ENCODE results near the gene ZNF74.

DNA sequence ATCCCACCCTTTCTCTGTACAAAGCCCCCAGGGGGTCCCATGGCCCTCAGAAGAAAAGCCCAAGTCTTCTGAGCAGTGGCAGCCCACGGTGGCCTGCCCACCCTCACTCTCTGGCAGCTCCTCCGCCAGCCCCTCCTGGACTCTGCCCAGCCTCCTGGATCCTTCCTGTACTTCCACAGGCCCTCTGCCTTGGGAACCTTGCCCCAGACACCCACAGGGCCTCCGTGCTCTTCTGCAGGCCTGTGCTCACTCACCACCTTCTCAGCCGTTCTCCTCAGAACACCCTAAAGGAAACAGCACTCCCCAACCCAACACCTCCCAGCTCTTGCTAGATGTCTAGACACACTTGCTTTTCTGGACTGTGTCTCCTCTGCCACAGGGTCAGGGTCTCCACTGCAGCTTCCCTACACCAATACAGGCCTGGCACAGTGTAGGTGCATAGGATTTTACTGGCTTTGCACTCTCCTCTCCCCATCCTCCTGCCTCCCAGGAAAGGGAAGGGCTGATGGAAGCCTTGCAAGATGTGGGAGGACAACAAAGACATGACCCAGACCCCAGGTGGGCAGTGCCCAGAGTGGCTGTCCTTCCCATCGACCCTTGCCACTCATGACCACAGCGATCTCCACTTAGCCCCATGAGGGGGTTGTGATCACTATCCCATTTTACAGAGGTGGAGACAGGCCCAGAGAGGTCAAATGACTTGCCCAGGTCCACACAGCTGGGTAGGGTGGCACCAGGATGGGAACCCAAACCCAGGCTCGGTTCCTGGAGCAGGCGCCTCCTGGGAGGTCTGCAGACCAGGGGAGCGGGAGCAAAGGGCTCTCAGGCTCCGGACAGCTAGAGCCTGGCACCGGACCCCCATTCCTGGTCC, 41.7 kb downstream of the ZNF74 start:
- TF ChIP-seq, protein P1, sequence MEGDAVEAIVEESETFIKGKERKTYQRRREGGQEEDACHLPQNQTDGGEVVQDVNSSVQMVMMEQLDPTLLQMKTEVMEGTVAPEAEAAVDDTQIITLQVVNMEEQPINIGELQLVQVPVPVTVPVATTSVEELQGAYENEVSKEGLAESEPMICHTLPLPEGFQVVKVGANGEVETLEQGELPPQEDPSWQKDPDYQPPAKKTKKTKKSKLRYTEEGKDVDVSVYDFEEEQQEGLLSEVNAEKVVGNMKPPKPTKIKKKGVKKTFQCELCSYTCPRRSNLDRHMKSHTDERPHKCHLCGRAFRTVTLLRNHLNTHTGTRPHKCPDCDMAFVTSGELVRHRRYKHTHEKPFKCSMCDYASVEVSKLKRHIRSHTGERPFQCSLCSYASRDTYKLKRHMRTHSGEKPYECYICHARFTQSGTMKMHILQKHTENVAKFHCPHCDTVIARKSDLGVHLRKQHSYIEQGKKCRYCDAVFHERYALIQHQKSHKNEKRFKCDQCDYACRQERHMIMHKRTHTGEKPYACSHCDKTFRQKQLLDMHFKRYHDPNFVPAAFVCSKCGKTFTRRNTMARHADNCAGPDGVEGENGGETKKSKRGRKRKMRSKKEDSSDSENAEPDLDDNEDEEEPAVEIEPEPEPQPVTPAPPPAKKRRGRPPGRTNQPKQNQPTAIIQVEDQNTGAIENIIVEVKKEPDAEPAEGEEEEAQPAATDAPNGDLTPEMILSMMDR (IDR thresholded peaks at IDR 0.05; ENCODE audit: borderline replicate concordance, extremely low read depth, low read length, poor library complexity, severe bottlenecking) = no peak
- no peak for TF ChIP-seq EZH2 (IDR thresholded peaks at IDR 0.05; ENCODE audit: borderline replicate concordance, low read depth, low read length, severe bottlenecking)

Measured in DND-41 (cell line).